A673 (cell line): ENCODE results near the gene ZNF546. TPM values are rescaled to one million over a fixed set of nuclear protein-coding genes. Genes with fewer than 3 reads are reported as not detected.

ENCODE experiments used
- BruUV-seq: library from RNA; stranded (reverse); fragments of 400-500 nt; replicated peaks from 2 replicates; lab custom pipeline; 2021; lab: Mats Ljungman, UMichigan
- CTCF ChIA-PET: fragments of 300-600 bp; sonication (Branson Sonifier 250); formaldehyde crosslinking; loops from one replicate; lab custom pipeline; 2022; ENCODE audit warnings: antibody characterized with exemption; lab: Charles Lee
- POLR2A ChIA-PET: fragments of 300-600 bp; sonication (Branson Sonifier 250); formaldehyde crosslinking; loops from one replicate; lab custom pipeline; 2022; ENCODE audit warnings: antibody characterized with exemption; ENCODE audit not compliant: low non-redundant PET; lab: Charles Lee
- DNase-seq: peaks from one replicate; pipeline ENCODE4 v3.0.0-alpha.2; 2015; ENCODE audit warnings: low spot score
- H3K27ac ChIP-seq: fragments of 200-600 bp; sonication (generic); 2 replicates; pipeline ENCODE4 v1.5.1; 2016; ENCODE audit warnings: mixed run types, low read depth, mild to moderate bottlenecking, mixed read lengths, antibody characterized with exemption, low read length; ENCODE audit not compliant: poor library complexity, severe bottlenecking
- H3K27me3 ChIP-seq: fragments of 200-600 bp; sonication (generic); replicated peaks from 2 replicates; pipeline ENCODE4 v1.6.1; 2017; ENCODE audit warnings: mixed run types, low read depth, mild to moderate bottlenecking, mixed read lengths, antibody characterized with exemption, low read length; ENCODE audit not compliant: insufficient read depth, poor library complexity
- H3K36me3 ChIP-seq: fragments of 200-600 bp; sonication (generic); 2 replicates; pipeline ENCODE4 v1.6.1; 2016; ENCODE audit warnings: mixed run types, mild to moderate bottlenecking, mixed read lengths, antibody characterized with exemption, low read length; ENCODE audit not compliant: insufficient read depth, poor library complexity, severe bottlenecking
- H3K4me1 ChIP-seq: fragments of 200-600 bp; sonication (generic); 2 replicates; pipeline ENCODE4 v1.6.1; 2017; ENCODE audit warnings: mixed run types, mild to moderate bottlenecking, mixed read lengths, antibody characterized with exemption, low read length; ENCODE audit not compliant: insufficient read depth, poor library complexity, severe bottlenecking
- H3K4me3 ChIP-seq: fragments of 200-600 bp; sonication (generic); 2 replicates; pipeline ENCODE4 v1.5.1; 2016; ENCODE audit warnings: low read depth, mixed run types, mild to moderate bottlenecking, mixed read lengths, low read length; ENCODE audit not compliant: poor library complexity, severe bottlenecking
- H3K9me3 ChIP-seq: fragments of 200-600 bp; sonication (generic); 2 replicates; pipeline ENCODE4 v1.6.1; 2016; ENCODE audit warnings: mixed run types, low read depth, mild to moderate bottlenecking, mixed read lengths, antibody characterized with exemption, low read length; ENCODE audit not compliant: poor library complexity, severe bottlenecking
- CTCF ChIP-seq: fragments of 300-800, 200-600 bp; sonication (generic); conservative IDR thresholded peaks from 2 replicates; pipeline ENCODE4 v1.5.1; 2017; ENCODE audit warnings: low read depth, mild to moderate bottlenecking, antibody characterized with exemption, low read length, moderate library complexity, mixed read lengths
- EZH2 ChIP-seq: fragments of 200-600 bp; sonication (generic); IDR thresholded peaks from 2 replicates; pipeline ENCODE4 v1.6.1; 2017; ENCODE audit warnings: borderline replicate concordance, low read depth, mild to moderate bottlenecking, mixed read lengths, antibody characterized with exemption, low read length; ENCODE audit not compliant: poor library complexity, severe bottlenecking
- intact Hi-C: fragments of 100-400 bp; cut with micrococcal nuclease; formaldehyde crosslinking; loops from one replicate; pipeline ENCODE4 v1.10.0; 2022; ENCODE audit not compliant: unreplicated experiment
- total RNA-seq: library from RNA; stranded (reverse); gene quantifications from 2 replicates; pipeline ENCODE4 v1.2.3, GENCODE V29; 2021

ZNF546 gene
- total RNA-seq, 1 experiment from 2014 or later = 5.5 TPM

GRCh38 chr19:39983695-39984300, 13.1 kb upstream of the ZNF546 start:
- Histone ChIP-seq H3K27ac (no peak overlapping the region), H3K36me3 (peaks cover 51% of the 10 kb centered on the region), H3K27me3 (no peaks in the 10 kb centered on the region), H3K4me1 (no peaks in the 10 kb centered on the region), H3K4me3 (no peak overlapping the region), H3K9me3 (peaks cover 34% of the 10 kb centered on the region)
- no peak for DNase-seq
- ChIA-PET CTCF (no interaction called here), POLR2A (no interaction called here)
- no TSS peak for BruUV-seq
- intact Hi-C loops = no loop called here
- TF ChIP-seq EZH2 = no peak
- no peak for TF ChIP-seq CTCF

DNA sequence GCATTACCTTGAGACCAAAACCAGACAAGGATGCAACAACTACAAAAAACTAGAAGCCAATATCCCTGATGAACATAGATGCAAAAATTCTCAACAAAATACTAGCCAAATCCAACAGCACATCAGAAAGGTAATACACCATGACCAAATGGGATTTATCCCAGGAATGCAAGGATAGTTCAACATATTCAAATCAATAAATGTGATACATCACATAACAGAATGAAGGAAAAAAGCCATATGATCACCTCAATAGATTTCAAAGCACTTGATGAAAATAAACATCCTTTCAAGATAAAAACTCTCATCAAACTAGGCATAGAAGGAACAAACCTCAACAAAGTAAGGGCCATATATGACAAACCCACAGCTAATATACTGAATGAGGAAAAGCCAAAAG, 10.2 kb upstream of the ZNF546 start:
- H3K36me3 ChIP-seq = peaks cover 25% of the 10 kb centered on the region

DNA sequence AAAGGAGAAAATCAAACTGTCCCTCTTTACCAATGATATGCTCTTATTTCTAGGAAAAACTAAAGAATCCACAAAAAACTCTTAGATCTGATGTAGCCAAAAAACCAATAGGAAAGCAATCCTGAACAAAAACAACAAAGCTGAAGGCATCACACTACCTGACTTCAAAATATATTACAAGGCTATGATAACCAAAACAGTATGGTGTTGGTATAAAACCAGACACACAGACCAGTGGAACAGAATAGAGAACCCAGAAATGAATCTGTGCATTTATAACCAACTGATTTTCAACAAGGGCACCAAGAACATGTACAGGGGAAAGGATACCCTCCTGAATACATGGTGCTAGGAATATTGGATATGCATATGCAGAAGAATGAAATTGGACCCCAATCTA, 9.7 kb upstream of the ZNF546 start:
- H3K36me3 ChIP-seq = peaks cover 20% of the 10 kb centered on the region
- no peaks in the 10 kb centered on the region for H3K4me1 ChIP-seq
- DNase-seq = no peak
- POLR2A ChIA-PET = no interaction called here
- no peaks in the 10 kb centered on the region for H3K27me3 ChIP-seq
- H3K9me3 ChIP-seq = peaks cover 34% of the 10 kb centered on the region
- TF ChIP-seq EZH2 = no peak
- TF ChIP-seq CTCF = no peak
- H3K4me3 ChIP-seq = no peak overlapping the region
- BruUV-seq = no TSS peak
- H3K27ac ChIP-seq = no peak overlapping the region
- intact Hi-C loops = no loop called here
- CTCF ChIA-PET = no interaction called here

More for the DNA sequence above, 10.2 kb upstream of the ZNF546 start:
- Histone ChIP-seq H3K4me3 (no peak overlapping the region), H3K27ac (no peak overlapping the region), H3K9me3 (peaks cover 34% of the 10 kb centered on the region), H3K4me1 (no peaks in the 10 kb centered on the region), H3K27me3 (no peaks in the 10 kb centered on the region)
- ChIA-PET CTCF (no interaction called here), POLR2A (no interaction called here)
- no peak for DNase-seq
- no TSS peak for BruUV-seq
- no peak for TF ChIP-seq CTCF
- TF ChIP-seq EZH2 = no peak
- intact Hi-C loops = no loop called here
